PC-9 (cell line): ENCODE data around the gene TERC.

ENCODE experiments used
- CTCF ChIP-seq: fragments of 200-600 bp; sonication (generic); conservative IDR thresholded peaks from 2 replicates; pipeline ENCODE4 v1.6.1; 2017; ENCODE audit warnings: mixed run types, antibody characterized with exemption, mild to moderate bottlenecking, moderate library complexity
- EZH2 ChIP-seq: fragments of 200-600 bp; sonication (generic); IDR thresholded peaks from 2 replicates; pipeline ENCODE4 v1.8.0; 2017; ENCODE audit warnings: antibody characterized with exemption, low read depth

- no peak for TF ChIP-seq CTCF
- TF ChIP-seq EZH2 = no peak
These were observed 6.8 kb upstream of the TERC start for GRCh38 chr3:169771497-169772304.
